Stimulated activated CD8-positive, alpha-beta memory T cell treated with anti-CD3 and anti-CD28 coated beads, Interleukin-2, amount 100 ng/mL, for 1 hour (primary cell): ENCODE measurements around the gene ASPHD2.
"Not testable (repeated sequence)": the region's sequence is repeated elsewhere in the genome, so short reads cannot be mapped to it uniquely, and the experiment has no call there.

Source experiments
- DNase-seq, 2 donors: peaks; one replicate each; pipeline ENCODE4 v3.0.0-alpha.2; 2020; ENCODE audit warnings: low read depth in 2 of 2

ASPHD2 gene, protein sequence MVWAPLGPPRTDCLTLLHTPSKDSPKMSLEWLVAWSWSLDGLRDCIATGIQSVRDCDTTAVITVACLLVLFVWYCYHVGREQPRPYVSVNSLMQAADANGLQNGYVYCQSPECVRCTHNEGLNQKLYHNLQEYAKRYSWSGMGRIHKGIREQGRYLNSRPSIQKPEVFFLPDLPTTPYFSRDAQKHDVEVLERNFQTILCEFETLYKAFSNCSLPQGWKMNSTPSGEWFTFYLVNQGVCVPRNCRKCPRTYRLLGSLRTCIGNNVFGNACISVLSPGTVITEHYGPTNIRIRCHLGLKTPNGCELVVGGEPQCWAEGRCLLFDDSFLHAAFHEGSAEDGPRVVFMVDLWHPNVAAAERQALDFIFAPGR

GRCh38 chr22:26428515-26429457 lies at the start of gene ASPHD2:
Gene ASPHD2, plus strand, starts transcription at chr22:26429260. Its CDS starts 4,356 bp downstream, at chr22:26433616.
- DNase-seq = peak; percentile 55 to 69

- DNase-seq = no peak
These were observed 48.8 kb upstream of the ASPHD2 start for GRCh38 chr22:26380072-26380830.

GRCh38 chr22:26382782-26383181 lies 46.3 kb upstream of the ASPHD2 start:
- no peak for DNase-seq

DNA sequence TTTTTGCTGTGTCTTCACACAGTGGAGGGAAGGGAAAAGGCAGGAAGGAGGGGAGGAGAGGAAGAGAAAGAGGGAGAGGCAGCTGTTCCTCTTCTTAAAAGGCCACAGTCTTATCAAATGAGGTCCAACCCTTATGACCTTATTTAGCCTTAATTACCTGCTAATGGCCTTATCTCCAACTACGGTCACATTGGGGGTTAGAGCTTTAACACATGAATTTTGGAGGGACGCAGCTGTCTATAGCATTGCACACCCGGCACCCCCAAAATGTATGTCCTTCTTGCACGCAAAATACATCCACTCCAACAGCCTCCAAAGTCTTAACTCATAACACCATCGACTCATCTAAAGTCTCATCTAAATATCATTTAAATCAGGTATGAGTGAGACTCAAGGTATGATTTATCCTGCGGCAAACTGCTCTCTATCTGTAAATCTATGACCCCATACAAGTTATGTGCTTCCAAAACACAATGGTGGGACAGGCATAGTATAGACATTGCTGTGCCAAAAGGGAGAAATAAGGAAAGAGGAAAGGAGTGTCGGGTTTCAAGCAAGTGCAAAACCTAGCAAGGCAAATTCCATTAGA lies 45.0 kb upstream of the ASPHD2 start:
- DNase-seq = no peak

GRCh38 chr22:26385164-26385563 lies 43.9 kb upstream of the ASPHD2 start:
- no peak for DNase-seq

DNA sequence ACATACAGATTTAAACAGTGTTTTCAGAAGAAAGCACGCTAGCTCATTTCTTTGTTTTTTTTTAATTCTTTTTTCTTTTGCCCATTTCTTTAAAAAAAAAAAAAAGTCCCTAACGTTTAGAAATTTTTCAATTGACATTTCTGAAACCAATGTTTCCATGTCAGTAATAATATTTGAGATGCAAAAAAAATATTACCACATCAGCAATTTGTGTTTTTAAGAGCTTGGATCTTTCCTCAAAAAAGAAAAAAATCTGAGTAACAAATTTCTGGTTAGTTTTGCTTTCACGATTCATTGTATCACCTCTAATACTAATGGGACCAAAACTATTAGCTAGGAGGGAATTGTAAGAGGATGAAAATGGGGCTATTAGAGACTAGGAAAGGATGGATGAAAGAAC lies 39.9 kb upstream of the ASPHD2 start:
- DNase-seq = no peak

- no peak for DNase-seq
These were observed 38.0 kb upstream of the ASPHD2 start for GRCh38 chr22:26391091-26391490.

GRCh38 chr22:26391623-26392022 lies 37.4 kb upstream of the ASPHD2 start:
- no peak for DNase-seq

- DNase-seq = no peak
These were observed 35.1 kb upstream of the ASPHD2 start for GRCh38 chr22:26393929-26394328.

- DNase-seq = no peak
These were observed 34.3 kb upstream of the ASPHD2 start for GRCh38 chr22:26394777-26395176.

- DNase-seq = no peak
These were observed 33.1 kb upstream of the ASPHD2 start for GRCh38 chr22:26395926-26396325.

DNA sequence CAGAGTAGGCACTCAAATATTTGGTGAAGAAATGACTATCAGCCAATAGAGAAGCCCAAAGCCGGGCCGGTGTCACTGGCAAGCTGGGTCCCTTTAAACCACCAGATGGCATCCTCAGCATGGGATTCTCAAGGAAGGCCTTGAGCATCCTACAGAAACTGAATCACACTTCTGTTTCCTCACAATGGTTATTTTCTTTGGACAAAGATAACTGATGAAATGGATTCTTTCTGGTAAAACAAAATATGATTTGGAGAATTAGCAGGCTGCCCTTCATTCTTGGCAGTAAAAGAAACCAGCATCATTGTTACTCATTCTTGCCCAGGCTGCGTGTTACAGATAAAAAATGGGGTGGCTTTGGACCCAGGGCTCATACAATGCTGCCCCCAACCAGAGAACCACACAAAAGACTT lies 30.3 kb upstream of the ASPHD2 start:
- peak in 1 of 2 donors; percentile 35 for DNase-seq

- DNase-seq = no peak
These were observed 29.8 kb upstream of the ASPHD2 start for GRCh38 chr22:26399289-26399688.

- no peak for DNase-seq
These were observed 27.3 kb upstream of the ASPHD2 start for GRCh38 chr22:26401726-26402125.

DNA sequence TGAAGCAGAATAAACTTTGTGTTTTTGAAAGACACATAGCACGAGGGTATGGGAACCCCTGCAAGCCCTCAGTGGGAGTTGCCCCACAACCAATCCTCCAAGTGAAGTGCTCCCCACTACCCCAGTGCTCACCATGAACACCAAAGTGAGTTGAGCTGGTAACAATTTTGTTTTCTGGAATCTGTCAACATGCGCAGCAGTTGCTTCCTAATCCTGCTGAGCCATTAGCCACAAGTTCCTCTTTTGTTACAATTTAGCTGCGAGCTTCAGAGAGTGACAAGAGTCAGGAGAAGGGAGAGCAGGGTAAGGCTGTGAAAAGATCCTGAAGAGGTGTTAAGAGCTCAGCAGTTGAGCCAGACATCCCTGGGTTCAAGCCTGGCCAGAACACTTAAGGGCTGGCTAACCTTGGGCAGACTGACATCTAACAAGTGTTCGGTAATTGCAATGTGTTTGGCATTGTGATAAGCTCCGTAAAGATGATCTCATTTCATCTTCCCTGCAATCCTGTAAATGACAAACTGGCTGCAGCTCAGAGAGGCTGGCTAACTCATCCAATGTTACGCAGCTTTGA lies 24.1 kb upstream of the ASPHD2 start:
- no peak for DNase-seq

- DNase-seq = no peak
These were observed 22.9 kb upstream of the ASPHD2 start for GRCh38 chr22:26406118-26406517.

DNA sequence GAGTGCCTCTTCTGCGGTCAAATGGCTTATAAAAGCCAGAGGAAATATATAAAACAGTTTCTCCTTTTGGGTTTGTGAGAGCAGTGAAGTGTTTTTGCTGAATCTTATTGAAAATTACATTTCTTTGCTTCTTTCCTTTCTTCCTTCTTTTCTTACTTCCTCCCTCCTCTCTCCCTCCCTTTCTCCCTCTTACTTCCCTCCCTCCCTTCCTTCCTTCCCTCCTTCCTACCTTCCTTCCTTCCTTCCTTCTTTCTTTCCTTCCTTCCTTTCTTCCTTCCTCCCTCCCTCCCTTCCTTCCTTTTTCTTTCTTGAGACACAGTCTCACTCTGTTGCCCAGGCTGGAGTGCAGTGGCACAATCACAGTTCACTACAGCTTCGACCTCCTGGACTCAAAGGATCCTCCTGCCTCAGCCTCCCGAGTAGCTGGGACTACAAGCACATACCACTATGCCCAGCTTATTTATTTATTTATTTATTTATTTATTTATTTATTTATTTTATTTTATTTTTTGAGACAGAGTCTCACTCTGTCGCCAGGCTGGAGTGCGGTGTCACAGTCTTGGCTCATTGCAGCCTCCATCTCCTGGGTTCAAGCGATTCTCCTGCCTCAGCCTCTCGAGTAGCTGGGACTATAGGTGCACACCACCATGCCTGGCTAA lies 20.4 kb upstream of the ASPHD2 start:
- DNase-seq = not testable (repeated sequence)

- no peak for DNase-seq
These were observed 19.2 kb upstream of the ASPHD2 start for GRCh38 chr22:26409719-26410335.

GRCh38 chr22:26410386-26410785 lies 18.7 kb upstream of the ASPHD2 start:
- no peak for DNase-seq

GRCh38 chr22:26414347-26414746 lies 14.7 kb upstream of the ASPHD2 start:
- DNase-seq = no peak
